HG03342 (cell line): ENCODE results near the gene MSN.

Experiments
- ATAC-seq: cut with Tn5 transposase; IDR thresholded peaks from one replicate; pipeline ENCODE4 v1.9.1; 2021; ENCODE audit warnings: mild to moderate bottlenecking, moderate library complexity; ENCODE audit not compliant: unreplicated experiment

MSN gene

DNA sequence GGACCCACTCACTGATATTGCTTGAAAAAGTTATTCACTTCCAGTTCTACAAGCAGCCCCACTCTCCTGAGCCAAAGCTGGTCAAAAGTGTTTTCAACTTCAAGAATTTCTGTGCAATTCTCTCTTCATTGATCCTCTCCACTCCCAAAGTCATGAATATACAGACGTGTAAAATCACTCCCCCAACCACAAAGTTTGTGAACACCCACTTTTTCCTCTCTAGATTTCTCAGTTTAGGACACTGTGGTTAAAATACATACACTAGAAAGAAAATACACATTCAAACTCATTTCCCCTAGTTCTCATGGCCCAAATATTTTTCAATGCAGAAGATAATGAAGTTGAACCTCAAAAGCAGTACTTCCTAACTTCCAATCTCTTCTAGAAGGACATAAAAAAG, 116.3 kb downstream of the MSN start:
- ATAC-seq, result no peak
